Heart left ventricle (tissue), 16 donors: Measurements from ENCODE around the gene WARS2. TPM values are rescaled to one million over a fixed set of nuclear protein-coding genes. Genes with fewer than 3 reads are reported as not detected.

Experiments
- ATAC-seq, 4 donors: fragments of 200-7000 bp; cut with Tn5 transposase; one replicate each; pipeline ENCODE4 v1.9.1; 2020 to 2022; ENCODE audit warnings: moderate library complexity in 4 of 4, mild to moderate bottlenecking in 3 of 4, moderate number of reproducible peaks in 1 of 4
- DNase-seq, 5 donors: peaks; one replicate each; pipeline ENCODE4 v3.0.0-alpha.2; 2020
- H3K27ac ChIP-seq, 12 donors: fragments of 200-600 bp; sonication (generic) in 4 of 12; one replicate each; pipeline versions ENCODE4 v1.5.0 to v1.8.0; 2016 to 2022; ENCODE audit warnings: mild to moderate bottlenecking in 2 of 12
- H3K27me3 ChIP-seq, 9 donors: fragments of 200-600 bp; sonication (generic) in 2 of 9; one replicate each; pipeline versions ENCODE4 v1.5.1 to v1.8.0; 2016 to 2022; ENCODE audit warnings: mild to moderate bottlenecking in 3 of 9
- H3K36me3 ChIP-seq, 9 donors: fragments of 200-600 bp; sonication (generic) in 2 of 9; one replicate each; pipeline versions ENCODE4 v1.5.0 to v1.8.0; 2018 to 2022; ENCODE audit warnings: mild to moderate bottlenecking in 2 of 9
- H3K4me1 ChIP-seq, 12 donors: fragments of 200-600 bp; sonication (generic) in 4 of 12; one replicate each; pipeline versions ENCODE4 v1.5.0 to v1.8.0; 2016 to 2022; ENCODE audit warnings: mild to moderate bottlenecking in 3 of 12
- H3K4me3 ChIP-seq, 12 donors: fragments of 200-600 bp; sonication (generic) in 4 of 12; one replicate each; pipeline versions ENCODE4 v1.5.0 to v1.8.0; 2017 to 2022; ENCODE audit warnings: mild to moderate bottlenecking in 9 of 12, moderate library complexity in 4 of 12
- H3K9me3 ChIP-seq, 12 donors: fragments of 200-600 bp; sonication (generic) in 4 of 12; one replicate each; pipeline versions ENCODE4 v1.5.0 to v1.8.0; 2016 to 2022; ENCODE audit warnings: mild to moderate bottlenecking in 1 of 12
- CTCF ChIP-seq, 12 donors: fragments of 200-600 bp; sonication (generic) in 4 of 12; IDR thresholded peaks; one replicate each; pipeline versions ENCODE4 v1.5.0 to v1.8.0; 2018 to 2022; ENCODE audit warnings: antibody characterized with exemption in 12 of 12, mild to moderate bottlenecking in 5 of 12
- POLR2A ChIP-seq, 2 donors: fragments of 450-650 bp; IDR thresholded peaks; one replicate each; pipeline ENCODE4 v1.6.1; 2017; ENCODE audit warnings: antibody characterized with exemption in 2 of 2, mild to moderate bottlenecking in 2 of 2, moderate library complexity in 2 of 2
- WGBS, 4 donors: extraction: QIAGEN DNeasy Blood & Tissue Kit in 2 of 4; methylation state at CpG; one replicate each; pipeline versions ENCODE4 v1.1.5 to v1.1.7; 2013 to 2018; 5-methylcytosine and 5-hydroxymethylcytosine counted together
- intact Hi-C, 10 donors: fragments of 100-400 bp; cut with DNase I; formaldehyde crosslinking; loops; one replicate each; pipeline versions ENCODE4 v1.11.1 to v1.14.2; 2022
- polyA plus RNA-seq, 2 donors: library from polyadenylated mRNA; stranded (reverse); fragments of 200-250 nt; gene quantifications; one replicate each; pipeline ENCODE4 v1.2.3, GENCODE V29; 2013
- total RNA-seq, 9 donors: library from RNA; depleted of rRNA in 2 of 9; stranded (reverse); fragments of >200 nt in 2 of 9; fragmentation: NEBNext Ultra II Directional in 3 of 9; extraction: Animal tissue kit (Norgen Biotek cat#: 25700) in 3 of 9; gene quantifications; one replicate each; pipeline versions ENCODE4 v1.1.0 to v1.2.4, GENCODE V29; 2016 to 2023
- donor health status: ischemic (EF 13 %, LVEDD 7.1; RV severe dilation, severe dysfunction).
- donor health status: healthy with polysubstance abuse.
- donor health status: DM: no; HTN: yes; CAD: no.
- donor health status: DM: no; HTN: no; CAD: no.
- donor health status: ischemic (EF 25% LVEDD 6.9; RV normal size, moderate dysfunction).
- donor health status: ischemic (EF 25% LVEDD 5.7; RV mildly dilated, moderate dysfunction).
- donor health status: healthy.
- donor health status: DM: yes; HTN: yes; CAD: no.
- donor health status: ischemic (EF 35%, LVEDD 5.7; RV mildly dilated, moderate dysfunction).
- donor health status: nonischemic (EF 11% LVEDD 7.7; RV severe dilation, severe dysfunction).
- donor health status: DM: yes; HTN: yes; CAD: no.
- donor health status: PGD.
- donor health status: ischemic (EF 29% LVEDD 5.4; RV normal size, mild dysfunction).
- donor health status: nonischemic (EF 23%, LVEDD 6.1; RV moderate dilation, normal function).

WARS2 gene
- total and polyA plus RNA-seq, 11 donors, result 3.9 to 15.5 (median 11.9) TPM

GRCh38 chr1:119002028-119002686, 138.3 kb downstream of the WARS2 start:
- TF ChIP-seq POLR2A (IDR thresholded peaks at IDR 0.05) (no peak), CTCF (IDR thresholded peaks at IDR 0.05) (no peak)
- Histone ChIP-seq H3K4me1 (peaks cover 0 to 32% (median 10%) of the 10 kb centered on the region in 12 donors), H3K27me3 (peaks cover 43 to 99% (median 93%) of the 10 kb centered on the region in 9 donors), H3K36me3 (no peaks in the 10 kb centered on the region), H3K27ac (no peak overlapping the region), H3K4me3 (no peak overlapping the region), H3K9me3 (no peaks in the 10 kb centered on the region)
- ATAC-seq (peak in 2 of 4 donors; percentile 65 to 80), DNase-seq (peak in 1 of 5 donors; percentile 50)
- 10 to 21% (median 14%) methylated on average over 16 of the region's 16 CpGs for WGBS, 4 donors
- intact Hi-C loops, result loop anchor here in 5 of 10 donors (10.0 kb wide), 3 partner anchors 697 to 847 kb away; no protein-coding TSS in a partner anchor

- H3K9me3 ChIP-seq, result no peaks in the 10 kb centered on the region
- 2 to 6% (median 3%) methylated on average over 27 to 49 of the region's 49 CpGs for WGBS, 4 donors
- ATAC-seq, result peak in 3 of 4 donors; percentile 23 to 63 (median 24)
- H3K4me1 ChIP-seq, result peaks cover 0 to 25% (median 8%) of the 10 kb centered on the region in 12 donors
- H3K27ac ChIP-seq, result no peak overlapping the region
- intact Hi-C loops, result loop anchor here in 5 of 10 donors (10.0 kb wide), 3 partner anchors 697 to 847 kb away; no protein-coding TSS in a partner anchor
- peaks cover 40 to 99% (median 93%) of the 10 kb centered on the region in 9 donors for H3K27me3 ChIP-seq
- peak overlapping the region in 10 of 12 donors; percentile 14 to 50 (median 34) for H3K4me3 ChIP-seq
- peak in 1 of 5 donors; percentile 44 for DNase-seq
- TF ChIP-seq POLR2A (IDR thresholded peaks at IDR 0.05) (no peak), CTCF (IDR thresholded peaks at IDR 0.05) (no peak)
- no peaks in the 10 kb centered on the region for H3K36me3 ChIP-seq
Observed at GRCh38 chr1:119001181-119002027, 139.0 kb downstream of the WARS2 start.

GRCh38 chr1:119000371-119001180, 139.9 kb downstream of the WARS2 start:
- Histone ChIP-seq H3K4me3 (peak overlapping the region in 10 of 12 donors; percentile 14 to 50 (median 34)), H3K27ac (no peak overlapping the region), H3K27me3 (peaks cover 37 to 99% (median 93%) of the 10 kb centered on the region in 9 donors), H3K9me3 (no peaks in the 10 kb centered on the region), H3K4me1 (peaks cover 0 to 21% (median 8%) of the 10 kb centered on the region in 12 donors), H3K36me3 (no peaks in the 10 kb centered on the region)
- WGBS, 4 donors, result 2 to 7% (median 3%) methylated on average over 33 to 44 of the region's 44 CpGs
- ATAC-seq, result peak in 2 of 4 donors; percentile 26 to 44
- TF ChIP-seq CTCF (IDR thresholded peaks at IDR 0.05) (no peak), POLR2A (IDR thresholded peaks at IDR 0.05) (no peak)
- DNase-seq, result peak in 2 of 5 donors; percentile 46 to 61
- intact Hi-C loops, result loop anchor here in 5 of 10 donors (10.0 kb wide), 3 partner anchors 696 to 846 kb away; no protein-coding TSS in a partner anchor
